Lower leg skin (tissue), 4 donors: Measurements from ENCODE around the gene RMND1. TPM values are rescaled to one million over a fixed set of nuclear protein-coding genes. Genes with fewer than 3 reads are reported as not detected.

Experiments
- DNase-seq, 2 donors: peaks; one replicate each; pipeline ENCODE4 v3.0.0-alpha.2; 2019; ENCODE audit warnings: low spot score in 2 of 2
- H3K4me3 ChIP-seq: fragments of 200-600 bp; sonication (generic); 2 replicates; pipeline ENCODE4 v1.5.1; 2017; ENCODE audit warnings: mild to moderate bottlenecking, low read depth; ENCODE audit not compliant: poor library complexity, severe bottlenecking
- CTCF ChIP-seq, 3 donors: fragments of 450-650 bp; IDR thresholded peaks; one replicate each; pipeline ENCODE4 v1.5.1; 2016; ENCODE audit warnings: antibody characterized with exemption in 3 of 3, mild to moderate bottlenecking in 3 of 3, moderate library complexity in 2 of 3
- POLR2A ChIP-seq, 2 donors: fragments of 450-650 bp; IDR thresholded peaks; one replicate each; pipeline ENCODE4 v1.6.1; 2016 to 2017; ENCODE audit warnings: antibody characterized with exemption in 2 of 2, mild to moderate bottlenecking in 1 of 2, moderate library complexity in 1 of 2
- WGBS, 2 donors: methylation state at CpG; one replicate each; pipeline ENCODE4 v1.1.5; 2018; 5-methylcytosine and 5-hydroxymethylcytosine counted together
- intact Hi-C: fragments of 100-400 bp; cut with DNase I; formaldehyde crosslinking; loops from one replicate; pipeline ENCODE4 v1.15.0; 2023; ENCODE audit warnings: low total_unique reads
- total RNA-seq, 4 donors: library from RNA; depleted of rRNA; stranded (reverse); fragments of >200 nt; gene quantifications; one replicate each; pipeline ENCODE4 v1.1.0, GENCODE V29; 2016

The RMND1 gene
- total RNA-seq, 4 donors from 2014 or later: 11.7 to 21.7 (median 16.6) TPM

- H3K4me3 ChIP-seq: no peak overlapping the region
- intact Hi-C loops: no loop called here
- DNase-seq: no peak
- WGBS, 2 donors: 24 to 36% methylated on average over 2 of the region's 2 CpGs
- no peak for TF ChIP-seq CTCF (IDR thresholded peaks at IDR 0.05)
- no peak for TF ChIP-seq POLR2A (IDR thresholded peaks at IDR 0.05)
Measured at GRCh38 chr6:151488226-151488625, 36.3 kb upstream of the RMND1 start.

GRCh38 chr6:151483994-151484393, 32.1 kb upstream of the RMND1 start:
- TF ChIP-seq POLR2A (IDR thresholded peaks at IDR 0.05) (no peak), CTCF (IDR thresholded peaks at IDR 0.05) (no peak)

DNA sequence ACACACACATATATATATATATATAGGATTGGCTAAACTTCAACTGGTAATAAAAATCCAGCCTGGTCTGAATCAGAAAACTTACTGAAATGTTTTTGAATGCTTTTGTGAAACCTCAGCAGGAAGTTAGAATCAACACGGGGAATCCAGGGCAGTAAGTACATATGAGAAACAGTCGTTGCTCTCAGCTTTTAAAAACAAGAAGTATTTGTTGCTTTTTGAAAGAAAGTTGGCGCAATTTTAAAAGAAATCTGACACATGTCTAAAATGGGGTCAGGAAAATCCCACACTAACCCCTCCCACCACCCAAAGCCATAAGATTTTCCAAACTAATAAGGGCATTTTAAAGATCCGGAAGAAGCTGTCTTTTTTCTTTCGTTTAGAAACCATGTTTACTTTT, 30.4 kb upstream of the RMND1 start:
- 2 to 4% methylated on average over 5 of the region's 5 CpGs for WGBS, 2 donors
- no peak overlapping the region for H3K4me3 ChIP-seq
- intact Hi-C loops: no loop called here
- TF ChIP-seq POLR2A (IDR thresholded peaks at IDR 0.05): no peak
- no peak for TF ChIP-seq CTCF (IDR thresholded peaks at IDR 0.05)
- DNase-seq: no peak

More at GRCh38 chr6:151483994-151484393, 32.1 kb upstream of the RMND1 start:
- intact Hi-C loops: no loop called here
- DNase-seq: no peak
- H3K4me3 ChIP-seq: no peak overlapping the region

DNA sequence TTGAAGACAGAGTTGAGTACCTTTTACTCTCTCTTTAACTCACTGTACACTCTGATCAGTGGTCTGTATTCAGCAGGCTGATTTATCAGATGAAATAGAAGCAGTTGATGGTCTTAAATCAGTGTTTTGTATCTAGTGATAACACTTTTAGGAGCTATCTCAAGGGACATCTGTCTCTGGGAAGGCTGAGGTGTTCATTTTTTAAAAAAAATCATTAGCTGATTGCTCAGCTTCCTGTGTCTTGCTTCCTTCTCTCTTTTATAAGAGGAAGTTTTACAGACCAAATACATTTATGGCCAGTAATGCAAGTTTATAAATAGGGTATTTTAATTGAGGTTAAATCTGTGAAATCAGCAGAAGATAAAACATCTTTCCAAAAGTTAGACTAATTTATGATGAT, 29.9 kb upstream of the RMND1 start:
- H3K4me3 ChIP-seq: no peak overlapping the region
- DNase-seq: no peak
- TF ChIP-seq CTCF (IDR thresholded peaks at IDR 0.05) (no peak), POLR2A (IDR thresholded peaks at IDR 0.05) (no peak)
- intact Hi-C loops: no loop called here

DNA sequence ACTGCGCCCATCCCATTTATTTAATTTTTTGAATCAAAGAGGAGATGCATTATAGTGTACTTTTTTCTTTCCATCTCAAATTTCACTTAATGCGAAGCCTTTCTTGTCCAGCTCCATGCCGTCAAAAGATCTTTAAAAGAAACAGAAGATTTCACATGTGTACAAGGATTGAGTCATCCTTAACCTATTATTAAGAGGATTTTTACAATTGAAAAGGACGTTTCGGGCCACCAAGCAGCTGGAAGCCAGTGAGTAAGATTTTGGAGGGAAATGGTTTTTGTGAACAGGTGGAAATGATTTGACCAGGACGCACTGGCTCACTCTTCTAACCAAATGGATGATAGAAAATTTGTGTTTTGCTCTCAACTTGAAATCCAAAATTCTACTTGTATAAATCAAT, 26.7 kb upstream of the RMND1 start:
- DNase-seq: no peak
- intact Hi-C loops: no loop called here
- TF ChIP-seq POLR2A (IDR thresholded peaks at IDR 0.05) (no peak), CTCF (IDR thresholded peaks at IDR 0.05) (no peak)
- H3K4me3 ChIP-seq: no peak overlapping the region
- 70 to 74% methylated on average over 6 of the region's 6 CpGs for WGBS, 2 donors

DNA sequence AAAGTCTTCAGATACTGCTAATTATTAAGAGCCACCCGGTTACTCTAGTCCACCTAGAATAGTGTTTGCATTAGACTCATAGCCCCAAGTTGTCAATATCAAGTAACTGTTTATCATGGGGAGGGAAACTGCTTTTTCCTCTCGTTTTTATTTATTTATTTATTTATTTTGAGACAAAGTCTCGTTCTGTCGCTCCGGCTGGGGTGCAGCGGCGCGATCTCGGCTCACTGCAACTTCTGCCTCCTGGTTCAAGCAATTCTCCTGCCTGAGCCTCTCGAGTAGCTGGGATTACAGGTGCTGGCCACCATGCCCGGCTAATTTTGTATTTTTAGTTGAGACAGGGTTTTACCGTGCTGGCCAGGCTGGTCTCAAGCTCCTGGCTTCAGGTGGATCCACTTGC, 25.8 kb upstream of the RMND1 start:
- WGBS, 2 donors: 92 to 93% methylated on average over 12 of the region's 12 CpGs
- intact Hi-C loops: no loop called here
- DNase-seq: no peak
- TF ChIP-seq CTCF (IDR thresholded peaks at IDR 0.05): no peak
- TF ChIP-seq POLR2A (IDR thresholded peaks at IDR 0.05): no peak
- no peak overlapping the region for H3K4me3 ChIP-seq
